ENCODE measurements around the gene C10orf105. TPM values are rescaled to one million over a fixed set of nuclear protein-coding genes. Genes with fewer than 3 reads are reported as not detected.

C10orf105 gene
- total and polyA plus RNA-seq, 9 donors = 0.08 to 0.48 (median 0.19) TPM

DNA sequence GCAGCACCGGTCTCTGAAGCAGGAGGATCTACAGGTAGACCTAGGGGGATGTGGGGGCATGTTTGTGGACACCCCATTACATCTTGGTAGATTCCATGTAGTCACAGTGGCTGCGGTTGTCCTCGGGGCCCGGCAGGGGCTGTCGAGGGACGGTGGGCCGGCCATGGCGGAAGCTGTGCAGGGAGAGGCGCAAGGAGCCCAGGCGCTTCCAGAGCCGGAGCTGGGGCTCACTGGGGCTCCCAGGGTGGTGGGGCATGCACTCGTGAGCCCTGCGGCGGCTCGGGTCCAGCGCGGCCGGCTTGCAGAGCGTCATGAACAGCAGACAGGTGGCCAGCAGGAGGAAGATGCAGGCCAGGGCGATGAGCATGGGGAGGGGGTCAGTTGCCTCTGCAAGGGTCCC is 3.7 kb downstream of the C10orf105 start:
- Histone ChIP-seq H3K27me3 (ENCODE audit: control insufficient read depth, insufficient read depth, low read length) (no peaks in the 10 kb centered on the region), H3K36me3 (ENCODE audit: control insufficient read depth, insufficient read depth, low read length) (no peaks in the 10 kb centered on the region), H3K9me3 (replicated peaks; ENCODE audit: control insufficient read depth, low read depth, low read length) (no peaks in the 10 kb centered on the region), H3K4me3 (ENCODE audit: low read length) (no peak overlapping the region), H3K27ac (ENCODE audit: low read length) (no peak overlapping the region), H3K4me1 (ENCODE audit: control insufficient read depth, insufficient read depth, low read length) (peaks cover 85% of the 10 kb centered on the region)
- DNase-seq = no peak
- WGBS (ENCODE audit: insufficient coverage) = 94% methylated on average over 20 of the region's 20 CpGs

- Histone ChIP-seq H3K4me3 (ENCODE audit: low read length) (no peak overlapping the region), H3K4me1 (ENCODE audit: control insufficient read depth, insufficient read depth, low read length) (peaks cover 77% of the 10 kb centered on the region), H3K36me3 (ENCODE audit: control insufficient read depth, insufficient read depth, low read length) (no peaks in the 10 kb centered on the region), H3K27me3 (ENCODE audit: control insufficient read depth, insufficient read depth, low read length) (no peaks in the 10 kb centered on the region), H3K9me3 (replicated peaks; ENCODE audit: control insufficient read depth, low read depth, low read length) (no peaks in the 10 kb centered on the region), H3K27ac (ENCODE audit: low read length) (no peak overlapping the region)
- no peak for DNase-seq
- 86% methylated on average over 7 of the region's 8 CpGs for WGBS (ENCODE audit: insufficient coverage)
Observed at GRCh38 chr10:71715026-71715425, 4.6 kb downstream of the C10orf105 start.

GRCh38 chr10:71714592-71714991 is 5.0 kb downstream of the C10orf105 start:
- Histone ChIP-seq H3K36me3 (ENCODE audit: control insufficient read depth, insufficient read depth, low read length) (no peaks in the 10 kb centered on the region), H3K27me3 (ENCODE audit: control insufficient read depth, insufficient read depth, low read length) (no peaks in the 10 kb centered on the region), H3K4me1 (ENCODE audit: control insufficient read depth, insufficient read depth, low read length) (peaks cover 73% of the 10 kb centered on the region), H3K9me3 (replicated peaks; ENCODE audit: control insufficient read depth, low read depth, low read length) (no peaks in the 10 kb centered on the region), H3K4me3 (ENCODE audit: low read length) (no peak overlapping the region), H3K27ac (ENCODE audit: low read length) (no peak overlapping the region)
- DNase-seq = no peak
- 67% methylated on average over 1 of the region's 5 CpGs for WGBS (ENCODE audit: insufficient coverage)

DNA sequence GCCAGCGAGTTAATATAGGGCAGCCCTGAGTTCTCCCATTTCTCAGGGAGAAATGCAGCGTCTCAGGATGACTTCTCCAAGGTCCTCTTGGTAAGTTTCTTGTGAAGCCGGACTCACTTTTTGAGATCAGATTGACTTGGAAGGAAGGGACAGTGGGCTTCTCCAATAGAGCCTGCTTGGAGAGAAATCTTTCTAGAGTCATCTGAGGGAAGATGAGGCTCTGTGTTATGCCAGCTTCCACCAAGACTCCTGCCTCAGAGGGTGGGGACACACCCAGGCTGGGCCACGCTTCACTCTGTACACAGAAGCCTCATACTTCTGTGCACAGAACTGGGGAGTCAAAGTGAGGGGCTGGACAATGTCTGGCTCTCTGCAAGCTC is 5.6 kb downstream of the C10orf105 start:
- H3K27me3 ChIP-seq (ENCODE audit: control insufficient read depth, insufficient read depth, low read length) = no peaks in the 10 kb centered on the region
- DNase-seq = no peak
- peaks cover 67% of the 10 kb centered on the region for H3K4me1 ChIP-seq (ENCODE audit: control insufficient read depth, insufficient read depth, low read length)
- no peaks in the 10 kb centered on the region for H3K36me3 ChIP-seq (ENCODE audit: control insufficient read depth, insufficient read depth, low read length)
- H3K9me3 ChIP-seq (replicated peaks; ENCODE audit: control insufficient read depth, low read depth, low read length) = no peaks in the 10 kb centered on the region
- no peak overlapping the region for H3K4me3 ChIP-seq (ENCODE audit: low read length)
- WGBS (ENCODE audit: insufficient coverage) = 62% methylated on average over 2 of the region's 4 CpGs
- peak overlapping the region; percentile 90 for H3K27ac ChIP-seq (ENCODE audit: low read length)

GRCh38 chr10:71713135-71714030 is 6.2 kb downstream of the C10orf105 start:
- WGBS (ENCODE audit: insufficient coverage) = 10% methylated on average over 7 of the region's 12 CpGs
- H3K36me3 ChIP-seq (ENCODE audit: control insufficient read depth, insufficient read depth, low read length) = no peaks in the 10 kb centered on the region
- no peaks in the 10 kb centered on the region for H3K9me3 ChIP-seq (replicated peaks; ENCODE audit: control insufficient read depth, low read depth, low read length)
- no peaks in the 10 kb centered on the region for H3K27me3 ChIP-seq (ENCODE audit: control insufficient read depth, insufficient read depth, low read length)
- peak; percentile 88 for DNase-seq
- H3K4me1 ChIP-seq (ENCODE audit: control insufficient read depth, insufficient read depth, low read length) = peaks cover 63% of the 10 kb centered on the region
- no peak overlapping the region for H3K4me3 ChIP-seq (ENCODE audit: low read length)
- peak overlapping the region; percentile 90 for H3K27ac ChIP-seq (ENCODE audit: low read length)

- peak overlapping the region; percentile 90 for H3K27ac ChIP-seq (ENCODE audit: low read length)
- no peaks in the 10 kb centered on the region for H3K9me3 ChIP-seq (replicated peaks; ENCODE audit: control insufficient read depth, low read depth, low read length)
- peaks cover 62% of the 10 kb centered on the region for H3K4me1 ChIP-seq (ENCODE audit: control insufficient read depth, insufficient read depth, low read length)
- no peak overlapping the region for H3K4me3 ChIP-seq (ENCODE audit: low read length)
- no peaks in the 10 kb centered on the region for H3K36me3 ChIP-seq (ENCODE audit: control insufficient read depth, insufficient read depth, low read length)
- WGBS (ENCODE audit: insufficient coverage) = 61% methylated on average over 11 of the region's 17 CpGs
- no peaks in the 10 kb centered on the region for H3K27me3 ChIP-seq (ENCODE audit: control insufficient read depth, insufficient read depth, low read length)
- DNase-seq = no peak
Observed at GRCh38 chr10:71712572-71713134, 6.9 kb downstream of the C10orf105 start.

GRCh38 chr10:71712170-71712569 is 7.4 kb downstream of the C10orf105 start:
- Histone ChIP-seq H3K9me3 (replicated peaks; ENCODE audit: control insufficient read depth, low read depth, low read length) (no peaks in the 10 kb centered on the region), H3K4me1 (ENCODE audit: control insufficient read depth, insufficient read depth, low read length) (peaks cover 57% of the 10 kb centered on the region), H3K27ac (ENCODE audit: low read length) (peak overlapping the region; percentile 90), H3K36me3 (ENCODE audit: control insufficient read depth, insufficient read depth, low read length) (no peaks in the 10 kb centered on the region), H3K4me3 (ENCODE audit: low read length) (no peak overlapping the region), H3K27me3 (ENCODE audit: control insufficient read depth, insufficient read depth, low read length) (no peaks in the 10 kb centered on the region)
- 91% methylated on average over 1 of the region's 2 CpGs for WGBS (ENCODE audit: insufficient coverage)
- no peak for DNase-seq

DNA sequence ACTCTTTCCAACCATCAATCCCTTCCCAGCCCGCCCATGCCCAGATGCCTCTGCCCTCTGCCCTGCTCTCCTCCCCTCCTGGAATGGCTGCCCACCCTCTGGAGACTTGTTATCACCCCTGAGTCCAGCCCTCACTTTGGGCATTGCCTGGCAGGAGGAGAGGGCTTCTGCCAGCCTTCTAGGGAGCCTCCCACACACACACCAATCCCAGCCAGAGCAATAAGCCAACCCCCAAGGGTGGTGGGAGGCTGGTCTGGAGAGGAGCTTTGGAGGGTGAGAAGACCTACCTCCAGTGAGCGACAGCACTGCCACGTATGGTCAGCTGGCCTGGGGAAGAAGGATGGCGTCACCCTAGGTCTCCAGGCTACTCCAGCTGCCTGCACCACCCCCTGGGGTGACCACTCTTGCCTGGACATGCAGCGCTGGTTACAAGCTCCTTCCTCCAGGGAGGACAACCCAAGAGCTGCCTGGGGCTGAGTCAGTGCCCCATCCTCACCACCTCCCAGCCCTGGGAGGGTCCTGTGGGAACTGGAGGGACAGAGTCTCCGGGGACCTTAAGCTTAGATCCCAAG is 8.4 kb downstream of the C10orf105 start:
- Histone ChIP-seq H3K9me3 (replicated peaks; ENCODE audit: control insufficient read depth, low read depth, low read length) (no peaks in the 10 kb centered on the region), H3K4me3 (ENCODE audit: low read length) (no peak overlapping the region), H3K27ac (ENCODE audit: low read length) (no peak overlapping the region), H3K27me3 (ENCODE audit: control insufficient read depth, insufficient read depth, low read length) (no peaks in the 10 kb centered on the region), H3K36me3 (ENCODE audit: control insufficient read depth, insufficient read depth, low read length) (no peaks in the 10 kb centered on the region), H3K4me1 (ENCODE audit: control insufficient read depth, insufficient read depth, low read length) (peaks cover 47% of the 10 kb centered on the region)
- WGBS (ENCODE audit: insufficient coverage) = 93% methylated on average over 3 of the region's 6 CpGs
- DNase-seq = no peak

- H3K4me1 ChIP-seq (ENCODE audit: control insufficient read depth, insufficient read depth, low read length) = peaks cover 40% of the 10 kb centered on the region
- H3K27ac ChIP-seq (ENCODE audit: low read length) = no peak overlapping the region
- H3K27me3 ChIP-seq (ENCODE audit: control insufficient read depth, insufficient read depth, low read length) = no peaks in the 10 kb centered on the region
- WGBS (ENCODE audit: insufficient coverage) = 100% methylated on average over 1 of the region's 2 CpGs
- H3K9me3 ChIP-seq (replicated peaks; ENCODE audit: control insufficient read depth, low read depth, low read length) = no peaks in the 10 kb centered on the region
- no peak for DNase-seq
- no peak overlapping the region for H3K4me3 ChIP-seq (ENCODE audit: low read length)
- H3K36me3 ChIP-seq (ENCODE audit: control insufficient read depth, insufficient read depth, low read length) = no peaks in the 10 kb centered on the region
Observed at GRCh38 chr10:71710519-71710918, 9.1 kb downstream of the C10orf105 start.
